PFSK-1 (cell line): ENCODE measurements around the gene NRCAM.

Experiments used
- FOXP2 ChIP-seq: optimal IDR thresholded peaks from 2 replicates; pipeline ENCODE3; 2011; ENCODE audit warnings: borderline replicate concordance, control low read depth, inconsistent platforms; ENCODE audit not compliant: insufficient read depth; ENCODE audit errors: extremely low read length, extremely low read depth
- POLR2AphosphoS5 ChIP-seq: IDR thresholded peaks from 2 replicates; pipeline ENCODE4 v1.6.1; 2012; ENCODE audit warnings: low read depth, mild to moderate bottlenecking, control low read depth, low read length, moderate library complexity
- SIN3A ChIP-seq: IDR thresholded peaks from 2 replicates; pipeline ENCODE4 v1.6.1; 2012; ENCODE audit warnings: mild to moderate bottlenecking, low read length, moderate library complexity, borderline replicate concordance; ENCODE audit not compliant: insufficient read depth
- TAF1 ChIP-seq: IDR thresholded peaks from 2 replicates; pipeline ENCODE4 v1.6.1; 2012; ENCODE audit warnings: low read length, control low read depth, borderline replicate concordance; ENCODE audit not compliant: insufficient read depth
- TF ChIP-seq, protein P1 (sequence below), 2 experiments: IDR thresholded peaks; 2 replicates each; pipeline versions ENCODE4 v1.6.1 to v1.8.0; 2011 to 2012; ENCODE audit warnings: low read depth in 2 of 2, low read length in 2 of 2, control low read depth in 1 of 2, inconsistent platforms in 1 of 2, mild to moderate bottlenecking in 1 of 2, moderate library complexity in 1 of 2; ENCODE audit not compliant: insufficient read depth in 1 of 2

The NRCAM gene

DNA sequence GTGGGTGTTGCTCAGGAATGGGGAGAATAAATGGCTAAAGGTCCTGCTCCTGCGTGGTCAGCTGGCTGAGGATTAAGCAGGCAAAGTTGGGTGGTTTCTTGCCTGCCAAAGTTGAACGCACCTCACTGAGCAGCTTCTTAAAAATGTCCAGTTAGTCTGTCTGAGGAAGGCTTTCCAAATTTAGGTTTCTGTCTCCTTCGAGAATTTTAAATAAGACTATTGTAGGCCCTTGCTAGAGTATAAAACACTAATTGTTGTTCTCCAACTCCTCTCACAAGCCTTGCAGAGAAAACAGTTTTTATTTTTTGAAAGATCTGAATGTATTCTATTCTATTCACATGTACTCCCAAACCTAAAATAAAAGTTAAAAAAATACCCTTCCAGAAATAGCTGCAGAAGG is 204.1 kb downstream of the NRCAM start:
- no peak for TF ChIP-seq FOXP2
- TF ChIP-seq POLR2AphosphoS5, result no peak
- no peak for TF ChIP-seq TAF1
- TF ChIP-seq, protein P1, sequence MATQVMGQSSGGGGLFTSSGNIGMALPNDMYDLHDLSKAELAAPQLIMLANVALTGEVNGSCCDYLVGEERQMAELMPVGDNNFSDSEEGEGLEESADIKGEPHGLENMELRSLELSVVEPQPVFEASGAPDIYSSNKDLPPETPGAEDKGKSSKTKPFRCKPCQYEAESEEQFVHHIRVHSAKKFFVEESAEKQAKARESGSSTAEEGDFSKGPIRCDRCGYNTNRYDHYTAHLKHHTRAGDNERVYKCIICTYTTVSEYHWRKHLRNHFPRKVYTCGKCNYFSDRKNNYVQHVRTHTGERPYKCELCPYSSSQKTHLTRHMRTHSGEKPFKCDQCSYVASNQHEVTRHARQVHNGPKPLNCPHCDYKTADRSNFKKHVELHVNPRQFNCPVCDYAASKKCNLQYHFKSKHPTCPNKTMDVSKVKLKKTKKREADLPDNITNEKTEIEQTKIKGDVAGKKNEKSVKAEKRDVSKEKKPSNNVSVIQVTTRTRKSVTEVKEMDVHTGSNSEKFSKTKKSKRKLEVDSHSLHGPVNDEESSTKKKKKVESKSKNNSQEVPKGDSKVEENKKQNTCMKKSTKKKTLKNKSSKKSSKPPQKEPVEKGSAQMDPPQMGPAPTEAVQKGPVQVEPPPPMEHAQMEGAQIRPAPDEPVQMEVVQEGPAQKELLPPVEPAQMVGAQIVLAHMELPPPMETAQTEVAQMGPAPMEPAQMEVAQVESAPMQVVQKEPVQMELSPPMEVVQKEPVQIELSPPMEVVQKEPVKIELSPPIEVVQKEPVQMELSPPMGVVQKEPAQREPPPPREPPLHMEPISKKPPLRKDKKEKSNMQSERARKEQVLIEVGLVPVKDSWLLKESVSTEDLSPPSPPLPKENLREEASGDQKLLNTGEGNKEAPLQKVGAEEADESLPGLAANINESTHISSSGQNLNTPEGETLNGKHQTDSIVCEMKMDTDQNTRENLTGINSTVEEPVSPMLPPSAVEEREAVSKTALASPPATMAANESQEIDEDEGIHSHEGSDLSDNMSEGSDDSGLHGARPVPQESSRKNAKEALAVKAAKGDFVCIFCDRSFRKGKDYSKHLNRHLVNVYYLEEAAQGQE (IDR thresholded peaks at IDR 0.05; ENCODE audit: insufficient read depth in 1 of 2, low read depth in 2 of 2, low read length in 2 of 2), result no peak
- no peak for TF ChIP-seq SIN3A

- no peak for TF ChIP-seq POLR2AphosphoS5
- TF ChIP-seq, protein P1 (IDR thresholded peaks at IDR 0.05; ENCODE audit: insufficient read depth in 1 of 2, low read depth in 2 of 2, low read length in 2 of 2), result no peak
- no peak for TF ChIP-seq TAF1
- TF ChIP-seq SIN3A, result no peak
- no peak for TF ChIP-seq FOXP2
These were observed 204.5 kb downstream of the NRCAM start for GRCh38 chr7:108251700-108252099.

DNA sequence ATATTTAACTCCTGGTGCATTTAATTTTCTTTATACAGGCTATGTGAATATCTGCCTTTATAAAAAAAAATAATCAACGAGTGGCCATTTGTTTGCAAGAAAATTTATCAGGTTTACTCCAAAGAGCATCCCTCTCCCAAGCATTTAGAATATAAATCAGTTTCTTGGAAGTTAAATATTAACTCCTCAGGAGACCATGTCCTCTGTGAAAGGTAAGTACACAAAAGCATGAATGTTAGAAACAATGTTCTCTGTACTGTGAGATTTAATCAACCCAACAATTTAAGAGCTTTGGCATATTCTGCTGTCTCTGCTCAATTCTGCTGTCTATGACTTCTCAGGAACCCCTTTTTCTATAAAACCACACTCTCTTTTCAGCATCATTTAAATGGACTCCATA is 206.8 kb downstream of the NRCAM start:
- no peak for TF ChIP-seq FOXP2
- TF ChIP-seq TAF1, result no peak
- TF ChIP-seq, protein P1 (IDR thresholded peaks at IDR 0.05; ENCODE audit: insufficient read depth in 1 of 2, low read depth in 2 of 2, low read length in 2 of 2), result no peak
- TF ChIP-seq POLR2AphosphoS5, result no peak
- no peak for TF ChIP-seq SIN3A

DNA sequence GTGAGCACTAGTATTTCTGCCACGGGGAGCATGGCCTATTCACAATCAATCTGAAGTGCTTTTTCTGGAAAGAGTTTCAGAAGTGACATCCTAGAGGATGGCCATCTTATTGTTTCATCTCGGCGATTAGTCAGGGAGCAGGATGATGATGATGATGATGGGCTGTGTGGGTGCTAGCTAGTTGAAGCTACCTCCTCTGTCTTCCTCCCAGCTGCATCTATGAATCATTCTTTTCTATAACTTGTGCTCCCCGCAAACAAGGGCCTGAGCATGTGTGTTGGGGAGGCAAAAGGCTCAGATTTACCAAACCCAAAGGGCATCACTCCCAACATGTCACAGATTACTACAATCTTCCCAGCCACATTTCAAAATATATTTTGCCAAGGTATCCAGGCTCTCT is 207.4 kb downstream of the NRCAM start:
- TF ChIP-seq POLR2AphosphoS5, result no peak
- no peak for TF ChIP-seq TAF1
- TF ChIP-seq FOXP2, result no peak
- TF ChIP-seq, protein P1 (IDR thresholded peaks at IDR 0.05; ENCODE audit: insufficient read depth in 1 of 2, low read depth in 2 of 2, low read length in 2 of 2), result no peak
- no peak for TF ChIP-seq SIN3A

GRCh38 chr7:108248418-108248817 is 207.8 kb downstream of the NRCAM start:
- no peak for TF ChIP-seq SIN3A
- TF ChIP-seq FOXP2, result no peak
- TF ChIP-seq POLR2AphosphoS5, result no peak
- no peak for TF ChIP-seq TAF1
- TF ChIP-seq, protein P1 (IDR thresholded peaks at IDR 0.05; ENCODE audit: insufficient read depth in 1 of 2, low read depth in 2 of 2, low read length in 2 of 2), result no peak
